Endodermal cell (in vitro differentiated cells): ENCODE measurements around the gene POC5. TPM values are rescaled to one million over a fixed set of nuclear protein-coding genes. Genes with fewer than 3 reads are reported as not detected.

Source experiments
- DNase-seq: peaks from one replicate; pipeline ENCODE4 v3.0.0-alpha.2; 2017
- H3K27ac ChIP-seq: 2 replicates; pipeline ENCODE4 v1.5.1; 2013; ENCODE audit warnings: mild to moderate bottlenecking, low read depth, low read length, moderate library complexity
- H3K27me3 ChIP-seq: 2 replicates; pipeline ENCODE4 v1.6.1; 2013; ENCODE audit warnings: mild to moderate bottlenecking, low read length, moderate library complexity; ENCODE audit not compliant: insufficient read depth, control insufficient read depth, poor library complexity, severe bottlenecking
- H3K36me3 ChIP-seq: 2 replicates; pipeline ENCODE4 v1.7.0; 2013; ENCODE audit warnings: mild to moderate bottlenecking, low read length, moderate library complexity; ENCODE audit not compliant: control insufficient read depth, insufficient read depth
- H3K4me1 ChIP-seq: one replicate; pipeline ENCODE4 v1.7.0; 2013; ENCODE audit warnings: low read length; ENCODE audit not compliant: control insufficient read depth, insufficient read depth
- H3K4me3 ChIP-seq: 2 replicates; pipeline ENCODE4 v1.5.1; 2013; ENCODE audit warnings: mild to moderate bottlenecking, low read length, moderate library complexity
- H3K9ac ChIP-seq: 2 replicates; pipeline ENCODE4 v1.6.1; 2013; ENCODE audit warnings: mild to moderate bottlenecking, low read length, moderate library complexity; ENCODE audit not compliant: poor library complexity, severe bottlenecking; ENCODE audit errors: extremely low read depth
- H3K9me3 ChIP-seq: 2 replicates; pipeline ENCODE4 v1.6.1; 2013; ENCODE audit warnings: mild to moderate bottlenecking, low read length, moderate library complexity; ENCODE audit not compliant: control insufficient read depth
- H3K27ac Mint-ChIP-seq: 2 replicates; pipeline ENCODE4 v1.8.0; 2020; ENCODE audit warnings: mixed read lengths
- H3K27me3 Mint-ChIP-seq: 2 replicates; pipeline ENCODE4 v1.8.0; 2021; ENCODE audit warnings: mild to moderate bottlenecking, mixed read lengths; ENCODE audit not compliant: insufficient read depth
- H3K36me3 Mint-ChIP-seq: 2 replicates; pipeline ENCODE4 v1.8.0; 2020; ENCODE audit warnings: low read depth, mixed read lengths
- H3K4me1 Mint-ChIP-seq: 2 replicates; pipeline ENCODE4 v1.8.0; 2020; ENCODE audit warnings: mixed read lengths
- H3K4me3 Mint-ChIP-seq: 2 replicates; pipeline ENCODE4 v1.8.0; 2020; ENCODE audit warnings: mild to moderate bottlenecking, moderate library complexity, mixed read lengths
- H3K9me3 Mint-ChIP-seq: 2 replicates; pipeline ENCODE4 v1.8.0; 2020; ENCODE audit warnings: mild to moderate bottlenecking, mixed read lengths
- WGBS, 2 experiments: methylation state at CpG; one replicate each; pipeline versions ENCODE4 v1.1.5 to v1.1.7; 2013; ENCODE audit warnings: missing lambda C conversion rate in 2 of 2, mixed read lengths in 1 of 2; ENCODE audit not compliant: insufficient coverage in 1 of 2, insufficient read length in 1 of 2; 5-methylcytosine and 5-hydroxymethylcytosine counted together
- total RNA-seq, 2 donors: library from RNA; stranded (reverse); fragmentation: NEBNext Ultra II Directional in 1 of 2; extraction: Animal tissue kit (Norgen Biotek cat#: 25700) in 1 of 2; gene quantifications; 2 replicates in 1 of 2; 3 replicates in 1 of 2; pipeline ENCODE4 v1.2.1, GENCODE V29; 2021
- TF ChIP-seq, protein P1 (sequence below): fragments of 200-600 bp; sonication (generic); conservative IDR thresholded peaks from 2 replicates; pipeline ENCODE4 v1.5.0; 2021; ENCODE audit warnings: antibody characterized with exemption, mild to moderate bottlenecking

POC5 gene
- total RNA-seq, 2 donors from 2014 or later = 10.7 to 13.8 TPM

DNA sequence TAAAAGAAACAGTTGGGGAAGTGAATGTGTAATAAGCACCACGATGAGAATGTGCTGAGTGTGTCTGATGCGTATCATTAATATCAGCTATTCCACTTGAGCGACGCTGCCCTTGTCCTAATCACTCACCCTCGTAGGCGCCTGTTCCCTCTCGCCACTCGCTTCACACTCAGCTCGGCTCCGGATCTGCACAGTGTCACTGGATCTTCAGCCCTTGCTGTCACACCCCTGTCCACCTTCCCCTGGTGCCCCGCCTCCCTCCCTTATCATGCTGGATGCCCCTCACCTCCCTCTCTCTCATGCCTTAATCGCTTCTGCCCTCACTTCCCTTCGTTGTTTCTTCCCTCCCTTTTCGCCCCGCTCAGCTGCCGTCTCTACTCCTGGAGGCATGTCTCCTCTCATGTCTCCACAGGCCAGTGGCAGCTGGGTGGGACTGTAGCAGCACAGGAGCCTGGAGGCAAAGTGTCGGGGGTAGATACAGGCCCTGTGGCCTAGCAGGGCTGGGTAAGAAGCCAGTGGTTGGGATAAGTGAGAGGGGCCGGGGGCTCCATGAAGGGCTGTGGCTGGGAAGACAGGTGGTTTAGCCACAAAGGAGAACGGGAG lies 62.4 kb downstream of the POC5 start:
- Histone ChIP-seq H3K36me3 (no peaks in the 10 kb centered on the region), H3K9ac (no peak overlapping the region), H3K4me3 (no peak overlapping the region), H3K27me3 (no peaks in the 10 kb centered on the region), H3K9me3 (no peaks in the 10 kb centered on the region), H3K27ac (no peak overlapping the region), H3K4me1 (peaks cover 6% of the 10 kb centered on the region)
- 92 to 96% methylated on average over 10 to 19 of the region's 19 CpGs for WGBS, 2 experiments
- TF ChIP-seq, protein P1, sequence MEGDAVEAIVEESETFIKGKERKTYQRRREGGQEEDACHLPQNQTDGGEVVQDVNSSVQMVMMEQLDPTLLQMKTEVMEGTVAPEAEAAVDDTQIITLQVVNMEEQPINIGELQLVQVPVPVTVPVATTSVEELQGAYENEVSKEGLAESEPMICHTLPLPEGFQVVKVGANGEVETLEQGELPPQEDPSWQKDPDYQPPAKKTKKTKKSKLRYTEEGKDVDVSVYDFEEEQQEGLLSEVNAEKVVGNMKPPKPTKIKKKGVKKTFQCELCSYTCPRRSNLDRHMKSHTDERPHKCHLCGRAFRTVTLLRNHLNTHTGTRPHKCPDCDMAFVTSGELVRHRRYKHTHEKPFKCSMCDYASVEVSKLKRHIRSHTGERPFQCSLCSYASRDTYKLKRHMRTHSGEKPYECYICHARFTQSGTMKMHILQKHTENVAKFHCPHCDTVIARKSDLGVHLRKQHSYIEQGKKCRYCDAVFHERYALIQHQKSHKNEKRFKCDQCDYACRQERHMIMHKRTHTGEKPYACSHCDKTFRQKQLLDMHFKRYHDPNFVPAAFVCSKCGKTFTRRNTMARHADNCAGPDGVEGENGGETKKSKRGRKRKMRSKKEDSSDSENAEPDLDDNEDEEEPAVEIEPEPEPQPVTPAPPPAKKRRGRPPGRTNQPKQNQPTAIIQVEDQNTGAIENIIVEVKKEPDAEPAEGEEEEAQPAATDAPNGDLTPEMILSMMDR = no peak
- Mint-ChIP-seq H3K4me1 (peaks cover 18% of the 10 kb centered on the region), H3K27ac (no peak overlapping the region), H3K36me3 (no peaks in the 10 kb centered on the region), H3K27me3 (no peaks in the 10 kb centered on the region), H3K4me3 (no peak overlapping the region), H3K9me3 (no peaks in the 10 kb centered on the region)
- DNase-seq = no peak

DNA sequence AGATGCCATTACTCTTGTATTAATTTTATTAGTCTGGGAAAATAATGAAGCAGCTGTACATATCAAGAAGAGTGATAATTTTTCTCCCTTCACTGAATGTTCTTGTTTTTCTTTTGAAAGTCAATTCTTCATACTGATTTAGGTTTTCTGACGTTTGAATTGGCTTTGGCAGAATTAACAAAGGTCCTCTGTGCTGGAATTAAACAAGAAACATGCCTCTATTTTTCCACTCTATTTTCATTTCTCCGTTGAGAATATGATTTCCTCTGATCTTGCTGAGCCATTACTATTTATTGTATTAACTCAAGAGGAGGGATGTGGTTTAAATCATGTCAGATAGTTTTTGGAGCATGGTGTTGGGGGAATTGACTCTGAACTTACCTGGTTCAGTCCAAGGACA lies 63.7 kb downstream of the POC5 start:
- H3K36me3 ChIP-seq = no peaks in the 10 kb centered on the region
- Mint-ChIP-seq H3K9me3 (peaks cover 3% of the 10 kb centered on the region), H3K27ac (no peak overlapping the region), H3K4me1 (peaks cover 18% of the 10 kb centered on the region), H3K36me3 (no peaks in the 10 kb centered on the region), H3K27me3 (no peaks in the 10 kb centered on the region), H3K4me3 (no peak overlapping the region)
- no peak for DNase-seq
- 93% methylated on average over 2 of the region's 2 CpGs; no CpG with 5 or more reads in 1 of the 2 experiments for WGBS, 2 experiments
- peaks cover 6% of the 10 kb centered on the region for H3K4me1 ChIP-seq
- no peak overlapping the region for H3K9ac ChIP-seq
- TF ChIP-seq, protein P1 = no peak
- H3K9me3 ChIP-seq = no peaks in the 10 kb centered on the region
- no peaks in the 10 kb centered on the region for H3K27me3 ChIP-seq
- no peak overlapping the region for H3K27ac ChIP-seq
- no peak overlapping the region for H3K4me3 ChIP-seq

DNA sequence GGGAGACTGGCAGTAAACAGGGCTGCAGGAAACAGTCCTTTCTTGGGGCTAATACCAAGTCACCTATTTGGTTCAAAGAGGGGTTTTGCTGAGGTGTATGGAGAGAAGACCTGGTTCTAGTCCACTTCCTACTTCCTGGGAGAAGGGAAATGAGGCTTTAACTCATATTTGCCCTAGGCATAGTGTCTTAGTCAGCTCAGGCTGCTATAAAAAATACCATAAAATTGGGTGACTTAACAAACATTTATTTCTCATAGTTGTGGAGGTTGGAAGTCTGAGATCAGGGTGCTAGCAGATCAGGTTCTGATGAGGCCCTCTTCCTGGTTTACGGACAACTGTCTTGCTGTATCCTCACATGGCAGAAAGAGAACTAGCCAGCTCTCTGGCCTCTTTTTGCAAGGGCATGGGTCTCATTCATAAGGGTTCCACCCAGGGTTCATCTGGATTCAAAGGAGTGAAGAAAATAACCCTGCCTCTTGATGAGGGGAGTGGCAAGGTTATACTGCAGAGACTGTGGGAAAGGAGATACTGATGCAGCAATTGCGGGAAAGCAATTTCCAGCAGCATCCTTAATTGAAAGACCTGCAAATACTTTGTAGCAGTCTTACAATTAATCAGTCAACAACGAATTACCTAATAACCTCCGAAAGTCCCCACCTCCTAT lies 65.5 kb downstream of the POC5 start:
- WGBS, 2 experiments = 91 to 94% methylated on average over 2 to 4 of the region's 4 CpGs

More for the DNA sequence above, 65.5 kb downstream of the POC5 start:
- Histone ChIP-seq H3K9me3 (no peaks in the 10 kb centered on the region), H3K27me3 (no peaks in the 10 kb centered on the region), H3K4me1 (peaks cover 4% of the 10 kb centered on the region), H3K4me3 (no peak overlapping the region), H3K27ac (no peak overlapping the region), H3K9ac (no peak overlapping the region), H3K36me3 (no peaks in the 10 kb centered on the region)
- DNase-seq = no peak
- Mint-ChIP-seq H3K9me3 (peaks cover 7% of the 10 kb centered on the region), H3K27me3 (no peaks in the 10 kb centered on the region), H3K4me3 (no peak overlapping the region), H3K27ac (no peak overlapping the region), H3K36me3 (peaks cover 3% of the 10 kb centered on the region), H3K4me1 (peaks cover 18% of the 10 kb centered on the region)
- TF ChIP-seq, protein P1 = no peak
